Measurements from ENCODE around the gene TOPAZ1. TPM values are rescaled to one million over a fixed set of nuclear protein-coding genes. Genes with fewer than 3 reads are reported as not detected.
A peak's percentile ranks its signal among the peaks of the same experiment; 100 is the strongest.

The TOPAZ1 gene
- total and polyA plus RNA-seq, 2 of the 13 experiments (the other 11 are each of a cell fraction or from before 2014, with no cell fraction given), result not detected

DNA sequence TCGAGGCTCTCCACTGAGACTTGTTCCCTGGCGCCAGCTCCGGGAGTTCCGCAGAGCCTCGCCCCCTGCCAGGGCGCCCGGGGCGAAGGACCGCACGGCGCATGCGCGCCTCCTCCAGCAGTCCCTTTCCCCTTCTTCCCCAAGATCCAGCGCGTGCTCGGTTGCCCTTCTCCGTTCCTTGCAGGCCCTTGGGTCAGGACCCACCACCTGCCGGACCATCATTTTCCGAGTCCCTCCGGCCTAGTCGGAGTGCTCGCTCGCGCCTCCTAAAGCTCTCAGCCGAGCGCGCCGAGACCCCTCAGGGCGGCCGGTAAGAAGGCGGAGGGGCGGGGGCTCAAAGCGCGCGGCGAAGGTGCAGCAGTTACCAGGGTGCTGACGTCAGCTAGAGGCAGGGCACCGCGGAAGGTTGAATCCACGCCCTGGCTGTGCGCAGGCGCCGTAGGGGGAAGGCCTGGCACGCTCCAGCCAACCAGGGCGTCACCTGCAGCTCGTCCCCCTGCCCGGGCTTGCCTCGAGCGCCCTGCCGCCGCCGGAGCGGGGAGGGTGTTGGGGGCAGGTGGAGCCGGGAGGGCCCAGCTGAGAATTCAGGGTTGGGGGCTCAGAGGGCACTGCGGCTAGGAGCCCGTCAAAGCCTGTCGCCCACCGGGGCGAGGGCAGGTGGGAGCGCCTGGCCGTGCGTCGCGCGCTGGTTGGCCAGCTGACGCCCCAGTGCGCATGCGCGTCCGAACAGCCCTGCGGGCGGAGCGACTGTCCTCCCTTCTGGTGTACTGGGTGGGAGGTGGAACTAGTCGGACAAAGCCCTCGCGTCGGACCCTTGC lies 96.5 kb downstream of the TOPAZ1 start, which contains the start of gene TCAIM (continued):
- TF ChIP-seq, protein P1, sequence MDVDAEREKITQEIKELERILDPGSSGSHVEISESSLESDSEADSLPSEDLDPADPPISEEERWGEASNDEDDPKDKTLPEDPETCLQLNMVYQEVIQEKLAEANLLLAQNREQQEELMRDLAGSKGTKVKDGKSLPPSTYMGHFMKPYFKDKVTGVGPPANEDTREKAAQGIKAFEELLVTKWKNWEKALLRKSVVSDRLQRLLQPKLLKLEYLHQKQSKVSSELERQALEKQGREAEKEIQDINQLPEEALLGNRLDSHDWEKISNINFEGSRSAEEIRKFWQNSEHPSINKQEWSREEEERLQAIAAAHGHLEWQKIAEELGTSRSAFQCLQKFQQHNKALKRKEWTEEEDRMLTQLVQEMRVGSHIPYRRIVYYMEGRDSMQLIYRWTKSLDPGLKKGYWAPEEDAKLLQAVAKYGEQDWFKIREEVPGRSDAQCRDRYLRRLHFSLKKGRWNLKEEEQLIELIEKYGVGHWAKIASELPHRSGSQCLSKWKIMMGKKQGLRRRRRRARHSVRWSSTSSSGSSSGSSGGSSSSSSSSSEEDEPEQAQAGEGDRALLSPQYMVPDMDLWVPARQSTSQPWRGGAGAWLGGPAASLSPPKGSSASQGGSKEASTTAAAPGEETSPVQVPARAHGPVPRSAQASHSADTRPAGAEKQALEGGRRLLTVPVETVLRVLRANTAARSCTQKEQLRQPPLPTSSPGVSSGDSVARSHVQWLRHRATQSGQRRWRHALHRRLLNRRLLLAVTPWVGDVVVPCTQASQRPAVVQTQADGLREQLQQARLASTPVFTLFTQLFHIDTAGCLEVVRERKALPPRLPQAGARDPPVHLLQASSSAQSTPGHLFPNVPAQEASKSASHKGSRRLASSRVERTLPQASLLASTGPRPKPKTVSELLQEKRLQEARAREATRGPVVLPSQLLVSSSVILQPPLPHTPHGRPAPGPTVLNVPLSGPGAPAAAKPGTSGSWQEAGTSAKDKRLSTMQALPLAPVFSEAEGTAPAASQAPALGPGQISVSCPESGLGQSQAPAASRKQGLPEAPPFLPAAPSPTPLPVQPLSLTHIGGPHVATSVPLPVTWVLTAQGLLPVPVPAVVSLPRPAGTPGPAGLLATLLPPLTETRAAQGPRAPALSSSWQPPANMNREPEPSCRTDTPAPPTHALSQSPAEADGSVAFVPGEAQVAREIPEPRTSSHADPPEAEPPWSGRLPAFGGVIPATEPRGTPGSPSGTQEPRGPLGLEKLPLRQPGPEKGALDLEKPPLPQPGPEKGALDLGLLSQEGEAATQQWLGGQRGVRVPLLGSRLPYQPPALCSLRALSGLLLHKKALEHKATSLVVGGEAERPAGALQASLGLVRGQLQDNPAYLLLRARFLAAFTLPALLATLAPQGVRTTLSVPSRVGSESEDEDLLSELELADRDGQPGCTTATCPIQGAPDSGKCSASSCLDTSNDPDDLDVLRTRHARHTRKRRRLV (CRISPR knock-in tag; IDR thresholded peaks at IDR 0.05), result peak; percentile 84
- peak; percentile 99 for TF ChIP-seq JARID2 (CRISPR knock-in tag; IDR thresholded peaks at IDR 0.05; ENCODE audit: insufficient replicate concordance)
- TF ChIP-seq ATAD3A (CRISPR knock-in tag; IDR thresholded peaks at IDR 0.05), result peak; percentile 1
- TF ChIP-seq, protein P2, sequence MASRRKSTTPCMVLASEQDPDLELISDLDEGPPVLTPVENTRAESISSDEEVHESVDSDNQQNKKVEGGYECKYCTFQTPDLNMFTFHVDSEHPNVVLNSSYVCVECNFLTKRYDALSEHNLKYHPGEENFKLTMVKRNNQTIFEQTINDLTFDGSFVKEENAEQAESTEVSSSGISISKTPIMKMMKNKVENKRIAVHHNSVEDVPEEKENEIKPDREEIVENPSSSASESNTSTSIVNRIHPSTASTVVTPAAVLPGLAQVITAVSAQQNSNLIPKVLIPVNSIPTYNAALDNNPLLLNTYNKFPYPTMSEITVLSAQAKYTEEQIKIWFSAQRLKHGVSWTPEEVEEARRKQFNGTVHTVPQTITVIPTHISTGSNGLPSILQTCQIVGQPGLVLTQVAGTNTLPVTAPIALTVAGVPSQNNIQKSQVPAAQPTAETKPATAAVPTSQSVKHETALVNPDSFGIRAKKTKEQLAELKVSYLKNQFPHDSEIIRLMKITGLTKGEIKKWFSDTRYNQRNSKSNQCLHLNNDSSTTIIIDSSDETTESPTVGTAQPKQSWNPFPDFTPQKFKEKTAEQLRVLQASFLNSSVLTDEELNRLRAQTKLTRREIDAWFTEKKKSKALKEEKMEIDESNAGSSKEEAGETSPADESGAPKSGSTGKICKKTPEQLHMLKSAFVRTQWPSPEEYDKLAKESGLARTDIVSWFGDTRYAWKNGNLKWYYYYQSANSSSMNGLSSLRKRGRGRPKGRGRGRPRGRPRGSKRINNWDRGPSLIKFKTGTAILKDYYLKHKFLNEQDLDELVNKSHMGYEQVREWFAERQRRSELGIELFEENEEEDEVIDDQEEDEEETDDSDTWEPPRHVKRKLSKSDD (CRISPR knock-in tag; IDR thresholded peaks at IDR 0.05; ENCODE audit: low read depth), result peak; percentile 82
- TF ChIP-seq, protein P3, sequence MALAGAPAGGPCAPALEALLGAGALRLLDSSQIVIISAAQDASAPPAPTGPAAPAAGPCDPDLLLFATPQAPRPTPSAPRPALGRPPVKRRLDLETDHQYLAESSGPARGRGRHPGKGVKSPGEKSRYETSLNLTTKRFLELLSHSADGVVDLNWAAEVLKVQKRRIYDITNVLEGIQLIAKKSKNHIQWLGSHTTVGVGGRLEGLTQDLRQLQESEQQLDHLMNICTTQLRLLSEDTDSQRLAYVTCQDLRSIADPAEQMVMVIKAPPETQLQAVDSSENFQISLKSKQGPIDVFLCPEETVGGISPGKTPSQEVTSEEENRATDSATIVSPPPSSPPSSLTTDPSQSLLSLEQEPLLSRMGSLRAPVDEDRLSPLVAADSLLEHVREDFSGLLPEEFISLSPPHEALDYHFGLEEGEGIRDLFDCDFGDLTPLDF (CRISPR knock-in tag; IDR thresholded peaks at IDR 0.05), result peak; percentile 94
- TF ChIP-seq MLLT10 (CRISPR knock-in tag; IDR thresholded peaks at IDR 0.05), result no peak
- TF ChIP-seq, protein P4, sequence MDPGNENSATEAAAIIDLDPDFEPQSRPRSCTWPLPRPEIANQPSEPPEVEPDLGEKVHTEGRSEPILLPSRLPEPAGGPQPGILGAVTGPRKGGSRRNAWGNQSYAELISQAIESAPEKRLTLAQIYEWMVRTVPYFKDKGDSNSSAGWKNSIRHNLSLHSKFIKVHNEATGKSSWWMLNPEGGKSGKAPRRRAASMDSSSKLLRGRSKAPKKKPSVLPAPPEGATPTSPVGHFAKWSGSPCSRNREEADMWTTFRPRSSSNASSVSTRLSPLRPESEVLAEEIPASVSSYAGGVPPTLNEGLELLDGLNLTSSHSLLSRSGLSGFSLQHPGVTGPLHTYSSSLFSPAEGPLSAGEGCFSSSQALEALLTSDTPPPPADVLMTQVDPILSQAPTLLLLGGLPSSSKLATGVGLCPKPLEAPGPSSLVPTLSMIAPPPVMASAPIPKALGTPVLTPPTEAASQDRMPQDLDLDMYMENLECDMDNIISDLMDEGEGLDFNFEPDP (CRISPR knock-in tag; conservative IDR thresholded peaks at IDR 0.05), result 0 out of 2 replicates have a peak, but pooled peaks have one; percentile 86
- TF ChIP-seq, protein P5, sequence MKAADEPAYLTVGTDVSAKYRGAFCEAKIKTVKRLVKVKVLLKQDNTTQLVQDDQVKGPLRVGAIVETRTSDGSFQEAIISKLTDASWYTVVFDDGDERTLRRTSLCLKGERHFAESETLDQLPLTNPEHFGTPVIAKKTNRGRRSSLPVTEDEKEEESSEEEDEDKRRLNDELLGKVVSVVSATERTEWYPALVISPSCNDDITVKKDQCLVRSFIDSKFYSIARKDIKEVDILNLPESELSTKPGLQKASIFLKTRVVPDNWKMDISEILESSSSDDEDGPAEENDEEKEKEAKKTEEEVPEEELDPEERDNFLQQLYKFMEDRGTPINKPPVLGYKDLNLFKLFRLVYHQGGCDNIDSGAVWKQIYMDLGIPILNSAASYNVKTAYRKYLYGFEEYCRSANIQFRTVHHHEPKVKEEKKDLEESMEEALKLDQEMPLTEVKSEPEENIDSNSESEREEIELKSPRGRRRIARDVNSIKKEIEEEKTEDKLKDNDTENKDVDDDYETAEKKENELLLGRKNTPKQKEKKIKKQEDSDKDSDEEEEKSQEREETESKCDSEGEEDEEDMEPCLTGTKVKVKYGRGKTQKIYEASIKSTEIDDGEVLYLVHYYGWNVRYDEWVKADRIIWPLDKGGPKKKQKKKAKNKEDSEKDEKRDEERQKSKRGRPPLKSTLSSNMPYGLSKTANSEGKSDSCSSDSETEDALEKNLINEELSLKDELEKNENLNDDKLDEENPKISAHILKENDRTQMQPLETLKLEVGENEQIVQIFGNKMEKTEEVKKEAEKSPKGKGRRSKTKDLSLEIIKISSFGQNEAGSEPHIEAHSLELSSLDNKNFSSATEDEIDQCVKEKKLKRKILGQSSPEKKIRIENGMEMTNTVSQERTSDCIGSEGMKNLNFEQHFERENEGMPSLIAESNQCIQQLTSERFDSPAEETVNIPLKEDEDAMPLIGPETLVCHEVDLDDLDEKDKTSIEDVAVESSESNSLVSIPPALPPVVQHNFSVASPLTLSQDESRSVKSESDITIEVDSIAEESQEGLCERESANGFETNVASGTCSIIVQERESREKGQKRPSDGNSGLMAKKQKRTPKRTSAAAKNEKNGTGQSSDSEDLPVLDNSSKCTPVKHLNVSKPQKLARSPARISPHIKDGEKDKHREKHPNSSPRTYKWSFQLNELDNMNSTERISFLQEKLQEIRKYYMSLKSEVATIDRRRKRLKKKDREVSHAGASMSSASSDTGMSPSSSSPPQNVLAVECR (CRISPR knock-in tag; IDR thresholded peaks at IDR 0.05; ENCODE audit: borderline replicate concordance), result peak; percentile 96
- no peak for TF ChIP-seq EZH2 (conservative IDR thresholded peaks at IDR 0.05; ENCODE audit: low read depth, low read length)
- peak; percentile 72 for TF ChIP-seq NFYC (CRISPR knock-in tag; IDR thresholded peaks at IDR 0.05)

All from HepG2 (cell line).